OCI-LY1 (cell line): ENCODE results near the gene PCSK7.

Experiments
- H2AFZ ChIP-seq: fragments of 200-600 bp; sonication (generic), shearing (Covaris generic); 2 replicates; pipeline ENCODE4 v1.6.0; 2014; ENCODE audit warnings: antibody characterized with exemption, mild to moderate bottlenecking, low read length
- H3F3A ChIP-seq: fragments of 200-600 bp; sonication (generic), shearing (Covaris generic); 2 replicates; pipeline ENCODE4 v1.6.0; 2014; ENCODE audit warnings: mild to moderate bottlenecking, antibody characterized with exemption, low read length, moderate library complexity; ENCODE audit not compliant: insufficient read depth
- H3K27ac ChIP-seq: fragments of 200-600 bp; sonication (generic); 2 replicates; pipeline ENCODE4 v1.5.1; 2014; ENCODE audit warnings: low read length, mixed run types, mild to moderate bottlenecking, low read depth; ENCODE audit not compliant: poor library complexity, severe bottlenecking
- H3K27me3 ChIP-seq: fragments of 200-600 bp; sonication (generic); 2 replicates; pipeline ENCODE4 v1.6.0; 2014; ENCODE audit warnings: antibody characterized with exemption, mild to moderate bottlenecking, low read length, moderate library complexity; ENCODE audit not compliant: insufficient read depth
- H3K36me3 ChIP-seq: fragments of 200-600 bp; sonication (generic); 2 replicates; pipeline ENCODE4 v1.6.1; 2014; ENCODE audit warnings: mild to moderate bottlenecking, antibody characterized with exemption, low read length, moderate library complexity, mixed read lengths; ENCODE audit not compliant: insufficient read depth
- H3K4me1 ChIP-seq: fragments of 200-600 bp; sonication (generic); 2 replicates; pipeline ENCODE4 v1.5.1; 2014; ENCODE audit warnings: mild to moderate bottlenecking, low read length, moderate library complexity; ENCODE audit not compliant: insufficient read depth, severe bottlenecking
- H3K4me2 ChIP-seq: fragments of 200-600 bp; sonication (generic), shearing (Covaris generic); 2 replicates; pipeline ENCODE4 v1.6.1; 2014; ENCODE audit warnings: low read length
- H3K4me3 ChIP-seq: fragments of 200-600 bp; sonication (generic); 2 replicates; pipeline ENCODE4 v1.5.1; 2014; ENCODE audit warnings: low read length, low read depth, mild to moderate bottlenecking, mixed read lengths; ENCODE audit not compliant: poor library complexity, severe bottlenecking
- H3K79me2 ChIP-seq: fragments of 200-600 bp; shearing (Covaris generic); 2 replicates; pipeline ENCODE4 v1.6.1; 2016; ENCODE audit warnings: mixed run types, low read length, mixed read lengths; ENCODE audit not compliant: insufficient read depth
- H3K9ac ChIP-seq: fragments of 200-600 bp; sonication (generic), shearing (Covaris generic); 2 replicates; pipeline ENCODE4 v1.6.1; 2014; ENCODE audit warnings: mild to moderate bottlenecking, low read length, mixed read lengths
- H3K9me2 ChIP-seq: fragments of 200-600 bp; sonication (generic), shearing (Covaris generic); 2 replicates; pipeline ENCODE4 v1.6.1; 2014; ENCODE audit warnings: low read depth, mild to moderate bottlenecking, low read length, mixed read lengths
- H3K9me3 ChIP-seq: fragments of 200-600 bp; shearing (Covaris generic); 2 replicates; pipeline ENCODE4 v1.6.1; 2014; ENCODE audit warnings: low read length, mixed read lengths
- H4K20me1 ChIP-seq: fragments of 200-600 bp; sonication (generic), shearing (Covaris generic); 2 replicates; pipeline ENCODE4 v1.6.0; 2016; ENCODE audit warnings: mild to moderate bottlenecking, low read length; ENCODE audit not compliant: insufficient read depth
- EZH2 ChIP-seq: fragments of 200-600 bp; sonication (generic), shearing (Covaris generic); IDR thresholded peaks from 2 replicates; pipeline ENCODE4 v1.8.0; 2017; ENCODE audit warnings: borderline replicate concordance, mixed run types, mild to moderate bottlenecking, antibody characterized with exemption, low read length, moderate library complexity, mixed read lengths
- TF ChIP-seq, protein P1 (sequence below): fragments of 200-600 bp; sonication (generic), shearing (Covaris generic); IDR thresholded peaks from 2 replicates; pipeline ENCODE4 v1.5.1; 2017; ENCODE audit warnings: mild to moderate bottlenecking, antibody characterized with exemption, low read length, moderate library complexity, mixed read lengths

Gene PCSK7

GRCh38 chr11:117225553-117226170 lies 6.2 kb downstream of the PCSK7 start:
- H3K9me3 ChIP-seq: no peaks in the 10 kb centered on the region
- H3F3A ChIP-seq: no peaks in the 10 kb centered on the region
- H3K79me2 ChIP-seq: no peaks in the 10 kb centered on the region
- H3K27me3 ChIP-seq: no peaks in the 10 kb centered on the region
- TF ChIP-seq, protein P1, sequence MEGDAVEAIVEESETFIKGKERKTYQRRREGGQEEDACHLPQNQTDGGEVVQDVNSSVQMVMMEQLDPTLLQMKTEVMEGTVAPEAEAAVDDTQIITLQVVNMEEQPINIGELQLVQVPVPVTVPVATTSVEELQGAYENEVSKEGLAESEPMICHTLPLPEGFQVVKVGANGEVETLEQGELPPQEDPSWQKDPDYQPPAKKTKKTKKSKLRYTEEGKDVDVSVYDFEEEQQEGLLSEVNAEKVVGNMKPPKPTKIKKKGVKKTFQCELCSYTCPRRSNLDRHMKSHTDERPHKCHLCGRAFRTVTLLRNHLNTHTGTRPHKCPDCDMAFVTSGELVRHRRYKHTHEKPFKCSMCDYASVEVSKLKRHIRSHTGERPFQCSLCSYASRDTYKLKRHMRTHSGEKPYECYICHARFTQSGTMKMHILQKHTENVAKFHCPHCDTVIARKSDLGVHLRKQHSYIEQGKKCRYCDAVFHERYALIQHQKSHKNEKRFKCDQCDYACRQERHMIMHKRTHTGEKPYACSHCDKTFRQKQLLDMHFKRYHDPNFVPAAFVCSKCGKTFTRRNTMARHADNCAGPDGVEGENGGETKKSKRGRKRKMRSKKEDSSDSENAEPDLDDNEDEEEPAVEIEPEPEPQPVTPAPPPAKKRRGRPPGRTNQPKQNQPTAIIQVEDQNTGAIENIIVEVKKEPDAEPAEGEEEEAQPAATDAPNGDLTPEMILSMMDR: no peak
- TF ChIP-seq EZH2: no peak
- no peak overlapping the region for H2AFZ ChIP-seq
- no peaks in the 10 kb centered on the region for H4K20me1 ChIP-seq
- H3K27ac ChIP-seq: no peak overlapping the region
- H3K4me3 ChIP-seq: no peak overlapping the region
- H3K4me1 ChIP-seq: peaks cover 10% of the 10 kb centered on the region
- H3K9me2 ChIP-seq: no peaks in the 10 kb centered on the region
- H3K9ac ChIP-seq: no peak overlapping the region
- no peak overlapping the region for H3K4me2 ChIP-seq
- H3K36me3 ChIP-seq: peaks cover 66% of the 10 kb centered on the region

- H3K4me1 ChIP-seq: no peaks in the 10 kb centered on the region
- H3K9me3 ChIP-seq: no peaks in the 10 kb centered on the region
- no peak overlapping the region for H3K9ac ChIP-seq
- H3K27me3 ChIP-seq: no peaks in the 10 kb centered on the region
- TF ChIP-seq EZH2: no peak
- TF ChIP-seq, protein P1: no peak
- no peak overlapping the region for H2AFZ ChIP-seq
- H4K20me1 ChIP-seq: no peaks in the 10 kb centered on the region
- H3K4me2 ChIP-seq: no peak overlapping the region
- peaks cover 65% of the 10 kb centered on the region for H3K36me3 ChIP-seq
- H3K4me3 ChIP-seq: no peak overlapping the region
- H3K79me2 ChIP-seq: no peaks in the 10 kb centered on the region
- no peak overlapping the region for H3K27ac ChIP-seq
- H3K9me2 ChIP-seq: no peaks in the 10 kb centered on the region
- no peaks in the 10 kb centered on the region for H3F3A ChIP-seq
Measured at GRCh38 chr11:117223741-117224689, 7.9 kb downstream of the PCSK7 start.

DNA sequence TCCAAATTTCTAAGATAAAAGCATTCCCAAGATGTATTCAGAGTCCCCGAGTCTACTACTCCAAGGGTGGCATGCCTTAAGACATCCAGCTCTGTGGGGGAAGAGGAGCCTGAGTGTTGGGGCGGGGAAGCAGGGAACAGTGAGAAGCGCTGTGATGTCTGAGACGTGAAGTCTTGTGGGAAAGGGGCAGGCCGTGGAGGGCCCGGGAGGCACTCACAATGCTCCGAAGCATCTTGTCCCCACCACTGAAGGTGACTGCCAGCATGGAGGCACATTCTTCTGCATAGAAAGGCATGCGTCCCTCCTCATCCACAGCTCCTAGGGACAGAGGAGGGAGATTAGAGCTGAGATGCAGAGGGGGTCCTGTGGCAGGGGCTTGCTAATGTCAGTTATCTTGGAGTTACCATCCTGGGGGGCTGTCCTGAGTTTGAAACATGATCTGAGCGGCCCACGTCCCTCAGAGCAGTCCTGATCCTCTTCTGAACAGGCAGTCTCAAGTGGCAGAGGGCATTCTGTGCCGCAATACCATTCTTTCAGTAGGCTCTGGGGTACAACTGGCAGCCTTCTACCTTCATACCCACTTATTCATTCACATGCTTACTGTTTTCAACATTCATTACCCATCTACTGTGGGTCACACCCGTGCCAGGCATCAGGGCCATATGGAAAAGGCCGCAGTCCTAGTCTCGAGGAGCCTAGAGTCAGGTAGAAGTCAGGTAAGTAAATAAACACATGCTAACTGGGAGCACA lies 8.7 kb downstream of the PCSK7 start:
- Histone ChIP-seq H2AFZ (no peak overlapping the region), H3F3A (no peaks in the 10 kb centered on the region)
- TF ChIP-seq, protein P1: no peak

More for the DNA sequence above, 8.7 kb downstream of the PCSK7 start:
- no peaks in the 10 kb centered on the region for H3K4me1 ChIP-seq
- H3K27ac ChIP-seq: no peak overlapping the region
- no peaks in the 10 kb centered on the region for H4K20me1 ChIP-seq
- H3K9me3 ChIP-seq: no peaks in the 10 kb centered on the region
- no peaks in the 10 kb centered on the region for H3K79me2 ChIP-seq
- no peak overlapping the region for H3K9ac ChIP-seq
- no peak overlapping the region for H3K4me3 ChIP-seq
- no peaks in the 10 kb centered on the region for H3K9me2 ChIP-seq
- no peaks in the 10 kb centered on the region for H3K27me3 ChIP-seq
- H3K36me3 ChIP-seq: peaks cover 70% of the 10 kb centered on the region
- no peak overlapping the region for H3K4me2 ChIP-seq
